Prostate gland (tissue), 2 donors: ENCODE data around the gene CD151.

Experiments used
- POLR2A ChIP-seq: fragments of 450-650 bp; IDR thresholded peaks from one replicate; pipeline ENCODE4 v1.6.1; 2016; ENCODE audit warnings: antibody characterized with exemption, mild to moderate bottlenecking
- POLR2AphosphoS5 ChIP-seq: sonication (generic); formaldehyde crosslinking; IDR thresholded peaks from one replicate; pipeline ENCODE4 v1.6.1; 2017; ENCODE audit warnings: antibody characterized with exemption
- TF ChIP-seq, protein P1 (sequence below), 4 experiments: fragments of 200-600 bp in 2 of 4; fragments of 450-650 bp in 2 of 4; sonication (generic) in 2 of 4; IDR thresholded peaks; 1 replicate in 3 of 4; 2 replicates in 1 of 4; pipeline ENCODE4 v1.5.1; 2016 to 2019; ENCODE audit warnings: antibody characterized with exemption in 4 of 4, mild to moderate bottlenecking in 2 of 4, moderate library complexity in 2 of 4

DNA sequence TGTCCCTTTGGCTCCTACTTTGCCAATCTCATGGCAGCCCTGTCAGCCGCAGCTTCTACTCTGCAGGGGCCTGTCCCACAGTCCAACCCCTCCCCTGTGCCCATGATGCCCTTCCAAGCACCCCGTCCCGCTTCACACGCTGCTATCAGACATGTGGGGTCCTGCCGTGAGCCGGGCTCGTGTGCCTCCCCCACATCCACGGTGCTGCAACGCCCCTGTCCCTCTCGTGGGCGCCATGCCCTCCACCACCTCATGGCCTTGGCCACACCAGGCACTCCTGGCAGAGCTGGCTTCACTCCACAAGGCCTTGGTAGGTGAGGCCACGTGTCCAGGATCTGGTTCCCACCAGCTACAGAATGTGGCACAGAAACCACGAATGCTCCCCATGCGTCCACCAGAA lies 54.8 kb downstream of the CD151 start:
- TF ChIP-seq, protein P1, sequence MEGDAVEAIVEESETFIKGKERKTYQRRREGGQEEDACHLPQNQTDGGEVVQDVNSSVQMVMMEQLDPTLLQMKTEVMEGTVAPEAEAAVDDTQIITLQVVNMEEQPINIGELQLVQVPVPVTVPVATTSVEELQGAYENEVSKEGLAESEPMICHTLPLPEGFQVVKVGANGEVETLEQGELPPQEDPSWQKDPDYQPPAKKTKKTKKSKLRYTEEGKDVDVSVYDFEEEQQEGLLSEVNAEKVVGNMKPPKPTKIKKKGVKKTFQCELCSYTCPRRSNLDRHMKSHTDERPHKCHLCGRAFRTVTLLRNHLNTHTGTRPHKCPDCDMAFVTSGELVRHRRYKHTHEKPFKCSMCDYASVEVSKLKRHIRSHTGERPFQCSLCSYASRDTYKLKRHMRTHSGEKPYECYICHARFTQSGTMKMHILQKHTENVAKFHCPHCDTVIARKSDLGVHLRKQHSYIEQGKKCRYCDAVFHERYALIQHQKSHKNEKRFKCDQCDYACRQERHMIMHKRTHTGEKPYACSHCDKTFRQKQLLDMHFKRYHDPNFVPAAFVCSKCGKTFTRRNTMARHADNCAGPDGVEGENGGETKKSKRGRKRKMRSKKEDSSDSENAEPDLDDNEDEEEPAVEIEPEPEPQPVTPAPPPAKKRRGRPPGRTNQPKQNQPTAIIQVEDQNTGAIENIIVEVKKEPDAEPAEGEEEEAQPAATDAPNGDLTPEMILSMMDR (IDR thresholded peaks at IDR 0.05), result no peak
- TF ChIP-seq POLR2A (no peak), POLR2AphosphoS5 (no peak)
